Activated CD8-positive, alpha-beta memory T cell treated with anti-CD3 and anti-CD28 coated beads, Interleukin-2, amount 50 U/mL, for 24 hours (primary cell): ENCODE measurements around the gene TXNL4B.

Experiments
- DNase-seq: peaks from one replicate; pipeline ENCODE4 v3.0.0-alpha.2; 2020; ENCODE audit errors: extremely low read depth

The TXNL4B gene

GRCh38 chr16:72093448-72094265 lies at the start of gene TXNL4B, which contains the start of gene DHX38:
Gene TXNL4B (minus strand): TSS chr16:72093620. CDS start chr16:72090749, 2,871 bp downstream.
Gene DHX38 (plus strand): TSS chr16:72093847. CDS start chr16:72096158, 2,311 bp downstream.
- DNase-seq: peak; percentile 86

DNA sequence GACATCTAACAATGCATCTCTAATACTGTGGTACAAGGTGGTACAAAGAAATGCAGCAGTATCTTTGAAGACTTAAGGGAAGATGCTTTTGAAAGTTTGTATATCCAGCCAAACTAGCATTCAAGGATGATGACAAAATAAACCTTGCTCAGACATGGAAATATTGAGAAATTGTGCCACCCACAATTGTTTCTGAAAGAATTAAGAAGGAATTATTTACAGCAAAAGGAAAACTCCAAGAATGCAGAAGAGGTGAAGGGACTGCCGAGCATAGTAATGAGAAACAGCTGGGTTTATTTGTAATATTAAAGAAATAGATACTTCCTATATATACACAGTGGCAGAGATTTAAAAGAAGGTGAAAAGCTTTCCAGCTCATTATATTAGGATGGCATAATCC lies 49.1 kb upstream of the TXNL4B start:
- no peak for DNase-seq

DNA sequence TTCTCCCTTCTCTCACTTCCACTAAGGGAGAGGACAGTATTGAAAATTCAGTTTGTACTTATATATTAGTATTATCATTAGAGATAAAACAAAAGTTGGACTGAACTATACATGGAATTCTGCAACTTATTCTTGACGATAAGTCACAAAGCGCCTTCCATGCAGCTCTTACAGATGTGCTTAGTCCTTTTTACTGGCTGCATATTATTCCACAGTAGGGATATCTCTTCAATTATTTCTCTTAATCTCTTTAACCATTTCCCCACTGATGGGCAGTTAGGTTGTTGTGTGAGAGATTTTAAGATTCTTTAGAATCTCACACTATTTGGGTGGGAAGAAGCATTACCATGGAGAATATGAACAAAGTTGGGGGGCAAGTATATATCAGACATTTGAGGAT lies 46.5 kb upstream of the TXNL4B start:
- DNase-seq: no peak

DNA sequence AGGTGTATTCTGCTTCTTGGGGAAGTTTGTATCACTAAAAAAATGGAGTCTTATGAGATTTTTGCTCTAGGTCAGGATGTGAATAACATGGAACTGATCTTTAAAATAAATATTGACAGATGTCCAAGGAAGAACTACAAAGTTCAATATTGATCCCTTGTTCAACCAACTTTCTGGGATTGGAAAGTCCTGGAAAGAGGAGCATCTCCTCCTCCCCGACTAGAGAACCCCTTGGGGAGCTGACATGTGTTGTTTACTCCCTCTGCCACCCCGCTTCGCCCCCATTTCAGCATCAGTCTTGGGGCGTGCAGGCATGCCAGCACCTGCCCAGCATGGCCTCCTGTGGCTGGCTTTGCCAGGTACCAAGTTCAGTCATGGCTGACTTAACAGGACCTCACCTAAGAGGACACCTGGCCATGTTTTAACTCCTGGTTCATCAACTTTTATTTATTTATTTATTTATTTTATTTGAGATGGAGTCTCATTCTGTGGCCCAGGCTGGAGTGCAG lies 44.7 kb upstream of the TXNL4B start:
- no peak for DNase-seq

- no peak for DNase-seq
Observed at GRCh38 chr16:72137380-72138063, 44.1 kb upstream of the TXNL4B start.

DNA sequence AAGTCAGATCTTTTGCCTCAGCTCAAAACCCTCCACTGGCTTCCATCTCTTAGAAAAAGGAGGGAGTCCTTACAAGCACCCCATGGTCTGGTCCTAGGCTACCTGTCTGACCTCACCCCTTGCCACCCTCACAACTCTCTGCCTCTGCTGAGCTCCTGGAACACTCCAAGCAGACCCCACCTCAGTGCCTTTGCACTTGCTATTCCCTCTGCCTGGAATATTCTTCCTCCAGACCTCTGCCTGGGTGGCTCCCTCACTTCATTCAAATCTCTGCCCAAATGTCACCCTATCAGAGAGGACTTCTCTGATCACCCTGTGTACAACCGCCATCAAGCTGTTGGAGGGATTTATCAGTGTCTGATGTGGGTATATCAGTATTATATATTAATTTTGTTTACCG lies 41.1 kb upstream of the TXNL4B start:
- no peak for DNase-seq

DNA sequence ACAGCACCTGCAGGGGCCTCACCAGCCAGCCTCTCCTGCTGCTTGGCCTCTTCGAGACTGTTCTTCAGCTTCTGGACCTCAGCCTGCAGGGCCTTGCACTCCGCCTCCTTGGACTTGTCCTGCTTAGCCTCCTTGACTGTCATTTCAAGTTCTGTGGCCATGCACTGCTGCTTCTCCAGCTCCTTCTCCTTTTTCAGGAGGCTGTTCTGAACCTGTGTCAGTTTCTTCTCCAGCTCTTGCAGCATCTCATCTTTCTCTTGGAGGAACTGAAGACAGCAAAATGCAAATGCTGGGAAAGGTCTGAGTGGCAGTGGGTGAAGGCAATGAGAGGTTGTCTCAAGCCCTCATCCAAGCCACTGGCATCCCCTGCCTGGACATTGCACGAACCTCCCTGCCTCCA lies 39.3 kb upstream of the TXNL4B start:
- DNase-seq: no peak

DNA sequence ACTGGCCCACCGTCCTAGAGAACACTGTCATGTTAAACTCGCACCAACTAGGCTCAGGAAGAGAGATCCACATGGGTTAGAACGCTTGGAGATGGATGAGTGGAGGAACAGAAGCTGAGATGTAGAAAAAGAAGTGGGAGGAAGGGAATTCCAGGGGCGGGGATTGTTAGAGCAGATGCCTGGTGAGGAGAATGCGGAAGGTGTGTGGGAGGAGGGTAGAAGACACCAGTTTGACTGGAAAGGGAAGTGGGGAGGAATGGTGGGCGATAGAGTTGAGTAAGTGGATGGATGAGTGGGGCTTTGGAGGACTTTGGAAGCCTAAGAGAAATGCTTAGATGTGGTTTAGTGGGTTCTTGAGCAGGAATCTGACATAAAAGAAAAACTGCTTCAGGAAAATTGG lies 37.6 kb upstream of the TXNL4B start:
- DNase-seq: no peak

- no peak for DNase-seq
Observed at GRCh38 chr16:72129976-72130656, 36.7 kb upstream of the TXNL4B start.

- DNase-seq: no peak
Observed at GRCh38 chr16:72128701-72129100, 35.3 kb upstream of the TXNL4B start.

DNA sequence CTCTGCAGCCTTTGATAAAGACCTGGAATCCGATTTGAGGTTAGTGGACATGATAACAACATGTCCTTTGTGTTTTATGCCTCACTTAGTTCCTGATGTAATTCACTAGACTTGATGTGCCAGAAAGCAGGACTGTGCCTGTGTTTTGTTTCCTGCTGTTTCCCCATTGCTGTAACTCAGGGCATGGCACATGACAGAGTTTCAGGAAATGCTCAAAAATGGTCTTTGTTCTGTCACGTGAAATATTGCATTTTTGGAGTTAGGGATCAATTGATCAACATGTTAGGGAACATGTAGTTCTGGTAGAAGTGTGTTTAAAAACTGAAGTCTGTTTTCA lies 33.0 kb upstream of the TXNL4B start:
- no peak for DNase-seq

DNA sequence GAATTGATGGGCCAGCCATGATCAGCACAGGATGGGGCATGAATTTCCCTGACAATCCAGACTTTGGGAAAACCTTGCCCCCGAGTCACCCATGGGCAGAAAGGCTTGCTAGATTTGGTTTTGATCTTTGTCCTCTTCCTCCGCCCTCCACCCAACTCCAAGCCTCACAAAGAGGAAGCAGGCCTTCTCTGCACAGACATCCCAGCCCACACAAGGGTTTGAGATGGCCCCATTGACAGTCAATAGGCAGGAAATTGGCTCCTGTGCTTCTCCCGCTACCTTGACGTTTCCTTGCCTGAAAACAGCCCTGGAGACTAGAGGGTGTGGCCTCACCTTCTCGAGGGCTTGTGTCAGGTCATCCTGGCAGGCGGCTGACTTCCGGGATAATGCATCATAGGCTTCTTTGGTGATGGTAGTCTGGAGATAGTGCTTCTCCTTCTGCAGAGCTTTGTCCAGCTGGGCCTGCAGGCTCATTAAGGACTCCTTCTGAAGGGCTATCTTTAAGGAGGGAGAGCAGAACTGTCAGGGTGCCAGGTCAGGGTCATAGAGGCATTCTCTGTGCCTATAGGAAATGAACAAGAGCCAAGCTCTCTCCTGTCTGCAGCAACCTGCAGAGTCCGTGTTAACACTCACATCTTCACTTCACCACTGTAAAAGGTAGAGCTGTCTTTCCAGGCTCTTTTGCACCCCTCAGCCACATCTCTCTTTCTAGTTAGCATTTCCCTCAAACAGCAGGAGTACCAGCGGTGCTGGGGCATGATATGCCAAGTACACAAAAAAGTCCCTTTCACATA lies 32.4 kb upstream of the TXNL4B start:
- no peak for DNase-seq

DNA sequence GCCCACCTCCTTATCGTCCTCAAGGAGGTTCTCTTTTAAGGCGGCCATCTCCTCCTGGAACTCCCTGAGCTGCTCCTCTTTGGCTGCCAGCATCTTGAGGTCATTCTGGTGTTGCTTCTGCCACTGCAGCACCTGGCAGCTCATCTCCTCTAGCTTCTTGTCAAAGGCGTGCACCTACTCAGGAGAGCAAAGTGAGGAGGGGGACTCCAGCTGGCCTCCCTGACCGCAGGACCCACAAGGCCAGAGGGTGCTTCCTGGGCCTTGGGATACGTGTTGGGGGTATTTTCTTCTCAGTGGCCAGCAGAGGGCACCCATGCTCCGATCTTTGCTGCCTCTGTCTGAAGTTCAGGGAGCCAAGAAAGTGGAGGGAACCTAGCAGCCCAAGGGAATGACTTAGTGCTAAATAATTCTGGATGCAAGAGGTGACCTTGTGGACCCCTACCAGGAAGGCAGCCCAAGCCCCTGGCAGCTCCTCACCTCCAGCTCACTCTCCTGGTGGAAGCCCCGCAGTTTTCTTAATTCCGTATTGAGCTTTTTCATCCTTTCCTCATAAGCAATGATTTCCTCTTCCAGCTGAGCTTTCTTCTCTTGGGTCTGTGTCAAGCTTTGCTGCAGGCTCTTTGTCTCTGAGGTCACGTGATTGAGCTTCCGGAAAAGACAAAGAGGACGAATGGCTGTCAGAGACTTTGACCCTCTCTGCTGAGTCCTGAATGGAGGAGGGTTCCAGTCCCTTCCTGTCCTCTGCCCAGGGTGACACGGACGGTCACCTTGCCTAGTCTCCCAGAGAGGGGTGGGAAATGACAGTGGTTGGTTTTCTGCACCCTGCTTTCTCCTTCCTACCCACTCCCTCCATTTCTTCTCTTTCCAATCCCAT lies 31.6 kb upstream of the TXNL4B start:
- DNase-seq: peak; percentile 10

DNA sequence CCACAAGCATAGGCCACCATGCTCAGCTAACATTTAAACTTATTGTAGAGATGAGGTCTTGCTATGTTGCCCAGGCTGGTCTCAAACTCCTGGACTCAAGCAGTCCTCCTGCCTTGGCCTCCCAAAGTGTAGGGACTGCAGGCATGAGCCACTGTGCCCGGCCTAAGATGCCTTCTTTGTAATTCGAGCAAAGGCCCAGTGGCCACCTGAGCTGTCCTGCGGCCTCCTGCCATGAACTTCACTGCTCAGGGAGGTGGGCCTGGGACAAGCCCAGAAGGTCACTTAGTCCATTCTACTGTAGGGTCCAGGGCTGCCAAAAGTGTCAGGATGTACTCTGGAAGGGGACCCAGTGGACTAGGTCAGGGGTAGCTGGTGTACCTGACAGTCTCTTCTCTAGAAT lies 30.7 kb upstream of the TXNL4B start:
- DNase-seq: no peak

DNA sequence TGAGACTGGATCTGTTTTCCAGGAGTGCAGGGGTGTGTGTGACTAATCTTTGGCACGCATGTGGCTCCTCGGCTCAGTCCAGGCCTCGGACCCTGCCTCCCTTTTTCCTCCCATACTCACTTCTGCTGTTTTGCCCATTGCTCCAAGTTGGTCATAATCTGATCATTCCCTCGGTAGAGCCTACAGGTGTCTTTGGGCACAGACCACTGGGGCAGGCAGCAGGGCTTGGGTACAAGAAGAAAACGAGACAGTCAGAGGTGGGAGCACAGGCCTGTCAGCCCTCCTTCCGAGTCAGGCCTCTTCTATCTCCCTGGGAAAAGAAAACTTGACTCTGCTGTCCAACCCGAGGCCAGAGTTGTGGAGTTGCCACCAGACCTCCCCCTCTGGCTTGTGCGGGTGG lies 30.0 kb upstream of the TXNL4B start:
- no peak for DNase-seq

GRCh38 chr16:72122916-72123315 lies 29.5 kb upstream of the TXNL4B start:
- DNase-seq: no peak

- no peak for DNase-seq
Observed at GRCh38 chr16:72122308-72122707, 28.9 kb upstream of the TXNL4B start.

DNA sequence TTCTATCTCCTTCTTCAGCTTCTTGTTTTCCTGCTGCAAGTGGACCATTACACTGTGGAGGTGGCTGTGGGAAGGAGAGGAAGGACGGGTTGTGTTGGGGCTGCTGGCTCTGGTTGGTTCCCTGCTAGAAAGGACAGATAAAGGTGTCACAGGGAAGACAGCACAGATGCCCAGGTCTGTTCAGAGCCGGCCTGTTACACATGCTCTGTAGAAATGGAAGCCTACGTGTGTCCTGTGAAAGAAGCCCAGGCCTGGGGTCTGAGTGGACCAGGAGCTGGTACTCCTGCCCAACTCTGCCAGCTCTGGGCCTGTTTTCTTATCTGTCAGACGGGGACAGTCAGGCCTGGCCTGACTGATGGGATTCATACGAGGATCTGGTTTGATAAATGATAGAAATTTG lies 26.6 kb upstream of the TXNL4B start:
- DNase-seq: no peak

- DNase-seq: no peak
Observed at GRCh38 chr16:72113616-72113945, 20.2 kb upstream of the TXNL4B start.

GRCh38 chr16:72112906-72113615 lies 19.6 kb upstream of the TXNL4B start:
- DNase-seq: no peak
